Muscle layer of duodenum (tissue), 2 donors: ENCODE measurements around the gene TMEM236.
A peak's percentile ranks its signal among the peaks of the same experiment; 100 is the strongest.

Experiments
- H3K27ac ChIP-seq: one replicate; pipeline ENCODE4 v1.7.0; 2013; ENCODE audit warnings: mild to moderate bottlenecking, low read length
- H3K27me3 ChIP-seq: one replicate; pipeline ENCODE4 v1.7.0; 2013; ENCODE audit warnings: low read depth, mild to moderate bottlenecking, control low read depth, low read length
- H3K36me3 ChIP-seq, 2 donors: one replicate each; pipeline ENCODE4 v1.7.0; 2013; ENCODE audit warnings: low read length in 2 of 2, control low read depth in 1 of 2, mild to moderate bottlenecking in 1 of 2; ENCODE audit not compliant: insufficient read depth in 2 of 2, control insufficient read depth in 1 of 2
- H3K4me1 ChIP-seq, 2 donors: one replicate each; pipeline ENCODE4 v1.7.0; 2013; ENCODE audit warnings: low read length in 2 of 2, mild to moderate bottlenecking in 2 of 2, control low read depth in 1 of 2, moderate library complexity in 1 of 2; ENCODE audit not compliant: insufficient read depth in 2 of 2, control insufficient read depth in 1 of 2
- H3K4me3 ChIP-seq, 2 donors: one replicate each; pipeline ENCODE4 v1.7.0; 2013; ENCODE audit warnings: low read length in 2 of 2, low read depth in 1 of 2, mild to moderate bottlenecking in 1 of 2
- H3K9me3 ChIP-seq, 2 donors: one replicate each; pipeline ENCODE4 v1.7.0; 2013; ENCODE audit warnings: low read length in 2 of 2, control low read depth in 1 of 2, mild to moderate bottlenecking in 1 of 2; ENCODE audit not compliant: control insufficient read depth in 1 of 2
- donor health status: healthy.

TMEM236 gene

DNA sequence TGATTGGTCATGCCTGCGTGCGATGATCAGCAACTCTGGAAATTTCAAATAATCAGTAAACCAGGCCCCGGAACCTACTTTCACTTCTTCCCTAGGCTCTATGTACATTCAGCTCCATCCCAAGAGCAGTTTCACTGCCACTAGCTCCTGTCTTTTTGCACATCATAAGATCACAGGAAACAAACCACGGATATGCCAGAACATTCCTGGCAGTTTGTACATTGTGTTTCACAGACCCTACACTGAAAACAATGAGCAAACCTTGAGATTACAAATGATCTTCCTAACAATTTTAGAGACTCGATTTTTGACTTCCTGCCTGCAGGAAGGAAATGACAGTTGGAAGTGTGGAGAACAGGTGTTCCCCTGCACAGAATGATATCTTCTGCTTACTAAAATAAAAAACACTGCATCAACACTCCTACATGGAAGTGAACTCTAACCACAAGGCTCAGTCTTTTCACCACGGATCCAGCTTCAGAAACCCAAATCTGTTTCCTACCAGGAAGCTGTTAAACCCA is 7.6 kb upstream of the TMEM236 start:
- Histone ChIP-seq H3K27me3 (no peaks in the 10 kb centered on the region), H3K36me3 (no peaks in the 10 kb centered on the region), H3K4me1 (peaks cover 0 to 8% of the 10 kb centered on the region in 2 donors), H3K27ac (no peak overlapping the region), H3K4me3 (no peak overlapping the region), H3K9me3 (no peaks in the 10 kb centered on the region)

DNA sequence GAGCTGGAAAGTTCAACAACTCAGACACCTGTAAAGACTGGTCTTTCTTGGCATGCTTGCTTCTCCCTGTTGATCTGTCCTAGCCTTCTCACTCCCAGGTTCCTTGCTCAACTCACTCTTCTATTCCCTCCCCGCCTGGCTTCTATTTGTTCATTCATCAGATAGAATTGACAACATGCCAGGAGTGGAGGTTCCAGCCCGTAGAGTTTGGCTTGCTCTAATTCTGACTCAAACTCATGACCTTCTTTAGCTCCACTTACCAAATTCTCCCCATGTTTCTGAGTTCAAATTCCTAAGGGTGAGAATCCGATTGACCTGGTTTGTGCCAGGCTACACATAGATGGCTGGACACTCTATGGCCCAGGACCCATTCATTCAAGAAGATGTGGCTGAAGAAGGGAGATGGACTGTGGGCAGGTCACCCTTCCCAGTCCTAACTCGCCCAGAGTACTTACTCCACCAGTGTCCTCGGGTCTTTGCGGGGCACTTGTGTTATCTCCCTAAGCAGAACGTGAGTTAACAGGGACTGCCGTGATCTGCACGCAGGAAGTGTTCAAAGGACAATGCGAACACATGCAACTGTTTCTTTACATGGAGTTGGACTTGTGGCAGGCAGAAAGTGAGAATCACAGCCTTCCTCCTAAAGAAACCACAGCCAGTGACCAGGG is 4.0 kb upstream of the TMEM236 start:
- peaks cover 0 to 3% of the 10 kb centered on the region in 2 donors for H3K4me1 ChIP-seq
- H3K4me3 ChIP-seq = no peak overlapping the region
- H3K27me3 ChIP-seq = no peaks in the 10 kb centered on the region
- H3K9me3 ChIP-seq = no peaks in the 10 kb centered on the region
- no peaks in the 10 kb centered on the region for H3K36me3 ChIP-seq
- no peak overlapping the region for H3K27ac ChIP-seq

DNA sequence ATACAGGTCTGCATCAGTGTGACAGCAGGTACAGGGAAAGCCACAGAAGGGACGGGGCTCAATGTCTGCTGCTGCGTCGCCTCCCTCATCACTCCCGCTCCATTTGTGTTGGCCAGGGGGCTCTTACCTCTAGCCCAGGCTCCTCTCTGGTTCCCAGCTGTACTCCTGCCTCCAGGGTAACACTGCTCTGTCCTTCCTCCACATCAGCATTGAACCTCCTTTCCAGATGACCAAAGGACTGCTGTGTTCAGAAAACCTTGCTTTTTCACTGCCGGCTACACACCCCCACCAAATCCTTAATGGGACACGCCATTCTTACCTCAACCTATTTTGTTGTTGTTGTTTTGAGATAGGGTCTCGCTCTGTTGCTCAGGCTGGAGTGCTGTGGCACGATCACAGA is 2.1 kb upstream of the TMEM236 start:
- H3K27me3 ChIP-seq = no peaks in the 10 kb centered on the region
- H3K9me3 ChIP-seq = no peaks in the 10 kb centered on the region
- H3K4me1 ChIP-seq = no peaks in the 10 kb centered on the region
- H3K36me3 ChIP-seq = no peaks in the 10 kb centered on the region
- H3K27ac ChIP-seq = no peak overlapping the region
- no peak overlapping the region for H3K4me3 ChIP-seq

DNA sequence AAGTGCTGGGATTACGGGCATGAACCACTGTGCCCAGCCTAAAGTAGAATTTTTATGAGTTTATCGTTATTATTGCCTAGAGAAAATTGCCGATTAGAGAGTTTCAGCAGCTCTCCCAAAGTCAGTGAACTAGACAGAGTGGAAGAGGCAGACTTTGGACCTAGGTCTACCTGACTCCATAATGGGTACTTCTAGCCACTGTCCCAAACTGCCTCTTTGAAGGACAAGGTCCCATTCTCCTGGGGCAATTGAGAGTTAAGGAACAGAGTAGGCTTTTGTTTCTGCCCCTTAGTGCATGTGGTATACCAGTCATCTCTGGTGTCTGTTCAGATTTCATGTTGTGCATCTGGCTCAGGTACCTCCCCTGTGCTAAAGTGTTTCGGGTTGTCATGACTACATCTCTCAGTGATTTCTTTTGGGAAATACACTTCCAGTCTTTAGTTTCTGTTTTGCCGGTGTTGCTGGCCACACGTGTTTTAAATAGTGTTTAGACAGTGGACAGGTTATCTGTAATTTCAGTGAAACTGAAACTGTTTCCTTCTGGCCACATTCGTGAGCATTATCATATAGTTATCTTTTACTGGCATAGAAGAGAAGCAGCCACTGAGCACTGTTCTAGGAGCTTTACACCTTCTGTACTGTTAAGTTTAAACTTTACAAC is 4.7 kb downstream of the TMEM236 start:
- Histone ChIP-seq H3K36me3 (no peaks in the 10 kb centered on the region), H3K9me3 (no peaks in the 10 kb centered on the region), H3K4me1 (no peaks in the 10 kb centered on the region), H3K27ac (peak overlapping the region; percentile 37), H3K4me3 (peak overlapping the region; percentile 16 to 43), H3K27me3 (no peaks in the 10 kb centered on the region)

DNA sequence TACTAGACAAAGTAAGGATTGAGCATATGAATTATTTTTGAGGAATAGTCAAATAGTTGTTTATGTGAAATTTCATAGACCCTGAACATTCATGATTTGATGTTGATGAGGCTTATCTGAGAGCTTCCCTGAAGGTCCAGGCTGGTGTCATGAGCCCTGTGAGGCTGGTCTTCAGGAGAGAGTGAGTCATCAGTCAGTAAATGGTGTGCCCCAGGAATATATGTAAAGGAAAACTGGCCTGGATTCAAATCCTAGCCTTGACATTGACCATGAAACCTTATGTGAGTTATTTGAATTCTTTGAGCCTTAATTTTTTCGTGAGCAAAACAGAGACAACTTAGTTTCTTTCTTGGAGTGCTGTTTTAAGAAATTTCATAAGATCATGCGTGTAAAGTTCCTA is 6.2 kb downstream of the TMEM236 start:
- Histone ChIP-seq H3K27me3 (no peaks in the 10 kb centered on the region), H3K4me1 (no peaks in the 10 kb centered on the region), H3K9me3 (no peaks in the 10 kb centered on the region), H3K27ac (no peak overlapping the region), H3K4me3 (no peak overlapping the region), H3K36me3 (no peaks in the 10 kb centered on the region)

DNA sequence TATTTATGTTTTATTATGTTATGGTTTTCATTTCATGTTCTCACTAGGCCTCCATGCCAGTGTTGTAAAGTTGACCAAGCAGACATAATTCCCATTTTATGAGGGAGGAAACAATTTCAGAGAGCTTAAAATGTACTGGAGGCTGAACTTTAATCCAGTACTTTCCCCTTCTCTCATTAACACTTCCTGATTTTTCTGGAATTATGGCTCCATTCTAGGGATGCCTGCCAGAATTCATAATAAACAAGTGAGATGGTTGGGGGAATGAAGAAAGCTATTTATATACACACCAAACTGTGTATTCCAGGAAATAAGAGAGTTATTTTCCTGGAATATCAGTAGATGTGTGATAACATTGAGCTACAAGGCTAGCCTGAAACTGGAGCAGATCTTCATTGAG is 6.9 kb downstream of the TMEM236 start:
- Histone ChIP-seq H3K9me3 (no peaks in the 10 kb centered on the region), H3K4me1 (no peaks in the 10 kb centered on the region), H3K27ac (no peak overlapping the region), H3K4me3 (no peak overlapping the region), H3K36me3 (no peaks in the 10 kb centered on the region), H3K27me3 (no peaks in the 10 kb centered on the region)

DNA sequence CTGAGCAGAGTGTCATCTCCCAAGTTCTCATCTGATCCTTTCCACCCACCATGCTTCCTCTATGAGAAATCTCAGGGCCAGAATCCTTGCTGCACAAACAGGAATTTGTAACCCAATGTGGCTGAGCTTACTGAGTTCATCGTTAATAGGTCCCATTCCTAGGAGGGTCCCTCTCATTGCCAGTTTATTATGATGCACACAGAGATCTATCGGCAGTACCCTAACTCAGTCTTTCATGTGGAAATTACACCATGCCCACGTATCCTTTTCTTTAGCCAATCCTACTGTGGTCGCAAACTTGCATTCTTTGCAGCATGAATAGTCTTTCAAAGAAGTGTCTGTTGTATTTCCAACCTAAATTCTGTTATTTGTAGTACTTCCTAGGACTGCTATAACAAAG is 12.1 kb downstream of the TMEM236 start:
- no peaks in the 10 kb centered on the region for H3K4me1 ChIP-seq
- H3K4me3 ChIP-seq = no peak overlapping the region
- no peaks in the 10 kb centered on the region for H3K27me3 ChIP-seq
- H3K27ac ChIP-seq = no peak overlapping the region
- H3K36me3 ChIP-seq = no peaks in the 10 kb centered on the region
- H3K9me3 ChIP-seq = peaks cover 0 to 3% of the 10 kb centered on the region in 2 donors

DNA sequence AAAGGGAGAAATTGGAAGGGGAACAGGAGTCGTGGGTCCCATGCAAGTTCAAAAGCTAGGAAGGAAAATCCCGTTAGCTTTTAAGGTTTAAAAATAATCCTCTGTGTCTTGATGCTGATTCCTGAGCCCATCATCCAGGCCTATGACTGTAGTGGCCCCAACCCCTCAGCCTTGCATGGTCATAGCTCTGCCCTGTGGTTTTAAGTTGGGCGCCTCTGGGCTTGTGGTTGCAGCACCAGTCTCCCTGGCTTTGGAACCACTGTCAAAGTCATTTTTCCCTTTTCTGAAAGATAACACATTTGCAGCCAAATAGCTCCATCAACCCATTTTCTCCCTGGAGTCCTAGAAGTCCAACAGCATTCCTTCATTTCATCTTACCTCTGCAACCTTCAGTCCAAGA is 13.6 kb downstream of the TMEM236 start:
- H3K9me3 ChIP-seq = peaks cover 0 to 3% of the 10 kb centered on the region in 2 donors
- H3K4me3 ChIP-seq = no peak overlapping the region
- no peaks in the 10 kb centered on the region for H3K4me1 ChIP-seq
- no peak overlapping the region for H3K27ac ChIP-seq
- H3K27me3 ChIP-seq = no peaks in the 10 kb centered on the region
- no peaks in the 10 kb centered on the region for H3K36me3 ChIP-seq

DNA sequence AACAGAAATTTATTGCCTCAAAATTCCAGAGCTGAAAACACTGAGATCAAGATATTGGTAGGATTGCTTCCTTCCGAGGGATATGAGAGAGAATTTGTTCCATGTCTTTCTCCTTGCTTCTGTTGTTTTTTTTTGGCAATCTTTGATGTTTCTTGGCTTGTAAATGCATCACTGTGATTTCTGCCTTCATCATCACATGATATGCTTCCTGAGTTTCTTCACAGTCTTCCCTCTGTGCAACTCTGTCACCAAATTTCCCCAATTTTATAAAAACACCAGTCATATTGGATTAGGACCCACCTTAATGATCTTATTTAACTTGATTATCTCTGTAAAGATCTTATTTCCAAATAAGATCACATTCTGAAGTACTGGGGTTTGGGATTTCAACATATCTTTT is 14.7 kb downstream of the TMEM236 start:
- Histone ChIP-seq H3K27me3 (no peaks in the 10 kb centered on the region), H3K4me1 (no peaks in the 10 kb centered on the region)

DNA sequence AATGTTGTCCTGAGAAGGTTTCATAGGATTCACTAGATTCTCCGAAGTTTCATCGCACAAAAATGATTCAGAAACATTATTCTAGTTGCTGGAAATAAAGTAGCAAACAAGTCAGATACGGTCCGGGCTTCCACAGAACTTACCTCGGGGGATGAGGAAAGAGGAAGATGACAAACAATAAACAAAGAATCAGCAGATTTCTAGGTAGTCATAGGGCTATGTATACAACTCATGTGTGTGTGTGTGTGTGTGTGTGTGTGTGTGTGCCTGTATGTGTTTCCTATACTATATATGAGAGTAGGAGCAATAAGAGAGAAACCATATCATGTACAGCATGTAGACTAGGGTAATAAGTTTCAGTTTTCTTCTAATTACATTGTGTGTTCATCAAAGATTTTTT is 16.5 kb downstream of the TMEM236 start:
- H3K4me1 ChIP-seq = no peaks in the 10 kb centered on the region
- H3K36me3 ChIP-seq = no peaks in the 10 kb centered on the region
- no peak overlapping the region for H3K4me3 ChIP-seq
- no peaks in the 10 kb centered on the region for H3K27me3 ChIP-seq
- peaks cover 0 to 3% of the 10 kb centered on the region in 2 donors for H3K9me3 ChIP-seq
- no peak overlapping the region for H3K27ac ChIP-seq

More for the DNA sequence above, 14.7 kb downstream of the TMEM236 start:
- Histone ChIP-seq H3K4me3 (no peak overlapping the region), H3K9me3 (peaks cover 0 to 3% of the 10 kb centered on the region in 2 donors), H3K36me3 (no peaks in the 10 kb centered on the region), H3K27ac (no peak overlapping the region)

DNA sequence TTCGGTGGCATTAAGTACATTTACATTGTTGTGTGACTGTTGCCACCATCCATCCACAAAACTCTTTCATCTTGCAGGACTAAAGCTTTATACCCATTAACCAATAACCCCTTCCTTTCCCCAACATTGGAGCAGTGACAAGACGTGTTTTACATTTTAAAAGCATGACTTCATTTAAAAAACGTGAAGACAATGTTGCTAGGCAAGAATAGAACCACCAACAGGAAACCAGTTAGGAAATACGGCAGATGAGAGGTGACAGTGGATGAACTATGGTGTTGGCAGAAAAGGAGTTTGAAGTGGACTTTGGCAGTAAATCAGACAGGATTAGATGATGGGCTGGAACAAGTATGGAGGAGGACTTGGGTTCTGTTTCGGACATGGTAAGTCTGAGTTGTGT is 17.0 kb downstream of the TMEM236 start:
- H3K4me1 ChIP-seq = no peaks in the 10 kb centered on the region
- no peaks in the 10 kb centered on the region for H3K27me3 ChIP-seq
- H3K4me3 ChIP-seq = no peak overlapping the region
- no peak overlapping the region for H3K27ac ChIP-seq
- no peaks in the 10 kb centered on the region for H3K36me3 ChIP-seq
- H3K9me3 ChIP-seq = peaks cover 0 to 3% of the 10 kb centered on the region in 2 donors
